ENCODE results near the gene EPB41L4B.

EPB41L4B gene

GRCh38 chr9:109272745-109273144, 48.1 kb downstream of the EPB41L4B start:
- CTCF ChIA-PET: no interaction called here
- POLR2A ChIA-PET (ENCODE audit: low non-redundant PET): no interaction called here
- no peak for TF ChIP-seq CTCF (conservative IDR thresholded peaks at IDR 0.05; ENCODE audit: low read depth)
- no peak overlapping the region for H3K27ac ChIP-seq
- no peak for DNase-seq (ENCODE audit: low spot score)

GRCh38 chr9:109272045-109272444, 48.8 kb downstream of the EPB41L4B start:
- CTCF ChIA-PET: no interaction called here
- H3K27ac ChIP-seq: no peak overlapping the region
- TF ChIP-seq CTCF (conservative IDR thresholded peaks at IDR 0.05; ENCODE audit: low read depth): no peak
- POLR2A ChIA-PET (ENCODE audit: low non-redundant PET): no interaction called here
- no peak for DNase-seq (ENCODE audit: low spot score)

DNA sequence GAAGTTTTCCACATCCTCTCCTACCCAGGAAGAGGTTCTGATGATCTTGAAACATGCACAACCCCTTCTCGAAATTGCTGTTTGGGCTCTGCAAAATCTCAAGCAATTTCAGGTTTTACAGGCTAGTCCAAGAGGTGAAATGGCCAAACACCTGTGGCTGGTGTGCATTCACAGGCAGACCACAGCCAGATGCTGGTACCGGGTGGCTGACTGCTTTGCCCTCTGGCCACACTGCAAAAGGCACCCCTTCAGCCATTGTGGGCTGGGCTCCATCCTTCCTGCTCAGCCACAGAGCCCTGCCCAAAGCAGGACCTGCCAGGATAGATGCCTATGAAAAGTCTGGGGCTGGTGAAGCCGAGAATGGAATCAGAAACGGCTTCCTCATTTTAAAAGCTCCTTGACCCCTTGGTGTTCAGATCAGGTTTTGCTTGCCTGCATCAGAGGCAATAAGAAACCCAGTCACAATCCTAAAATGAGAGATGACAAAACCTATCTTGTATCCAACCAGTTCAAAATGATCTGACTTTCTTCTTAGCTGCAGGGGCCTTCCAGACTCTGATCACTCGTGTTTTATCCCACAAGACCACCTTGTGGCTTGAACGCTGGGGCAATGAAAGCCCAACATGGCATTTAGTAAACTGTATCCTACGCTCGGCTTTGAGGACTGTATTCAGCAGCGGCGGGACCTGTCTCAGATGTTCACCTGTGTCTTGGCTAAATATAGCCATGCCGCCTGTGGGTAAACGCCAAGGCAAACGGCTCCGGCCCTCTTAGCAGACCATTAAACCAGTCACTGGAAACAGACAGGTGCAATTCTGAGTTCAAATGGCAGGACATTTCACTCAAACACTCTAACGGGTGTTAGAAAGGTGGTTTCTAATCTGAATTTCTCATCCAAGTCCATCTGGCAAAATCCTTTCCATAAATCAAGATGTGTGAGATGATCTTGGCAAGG, 49.6 kb downstream of the EPB41L4B start:
- ChIA-PET POLR2A (ENCODE audit: low non-redundant PET) (no interaction called here), CTCF (interaction anchor here (0.6 kb wide), 2 partner anchors 15 to 122 kb away, joined by 3 to 6 read pairs; no protein-coding TSS in a partner anchor)
- H3K27ac ChIP-seq: no peak overlapping the region
- no peak for DNase-seq (ENCODE audit: low spot score)
- no peak for TF ChIP-seq CTCF (conservative IDR thresholded peaks at IDR 0.05; ENCODE audit: low read depth)

GRCh38 chr9:109270441-109270840, 50.4 kb downstream of the EPB41L4B start:
- no peak overlapping the region for H3K27ac ChIP-seq
- no peak for DNase-seq (ENCODE audit: low spot score)
- POLR2A ChIA-PET (ENCODE audit: low non-redundant PET): no interaction called here
- TF ChIP-seq CTCF (conservative IDR thresholded peaks at IDR 0.05; ENCODE audit: low read depth): no peak
- CTCF ChIA-PET: interaction anchor here (0.6 kb wide), 1 partner anchor 14 kb away, joined by 6 read pairs; no protein-coding TSS in a partner anchor

- H3K27ac ChIP-seq: no peak overlapping the region
- POLR2A ChIA-PET (ENCODE audit: low non-redundant PET): no interaction called here
- no peak for TF ChIP-seq CTCF (conservative IDR thresholded peaks at IDR 0.05; ENCODE audit: low read depth)
- no peak for DNase-seq (ENCODE audit: low spot score)
- CTCF ChIA-PET: no interaction called here
Observed at GRCh38 chr9:109269839-109270238, 51.0 kb downstream of the EPB41L4B start.

- DNase-seq (ENCODE audit: low spot score): no peak
- H3K27ac ChIP-seq: no peak overlapping the region
- ChIA-PET CTCF (no interaction called here), POLR2A (ENCODE audit: low non-redundant PET) (no interaction called here)
- TF ChIP-seq CTCF (conservative IDR thresholded peaks at IDR 0.05; ENCODE audit: low read depth): no peak
Observed at GRCh38 chr9:109269081-109269480, 51.8 kb downstream of the EPB41L4B start.
